SU-DHL-6 (cell line): Measurements from ENCODE around the gene PTPRE.

ENCODE experiments used
- H2AFZ ChIP-seq: fragments of 200-600 bp; sonication (generic); 2 replicates; pipeline ENCODE4 v1.6.1; 2014; ENCODE audit warnings: low read depth, mild to moderate bottlenecking, moderate library complexity, mixed read lengths, antibody characterized with exemption, low read length; ENCODE audit not compliant: severe bottlenecking
- H3F3A ChIP-seq: fragments of 200-600 bp; shearing (Covaris generic); 2 replicates; pipeline ENCODE4 v1.6.0; 2016; ENCODE audit warnings: antibody characterized with exemption, mild to moderate bottlenecking; ENCODE audit not compliant: insufficient read depth
- H3K27ac ChIP-seq: fragments of 200-600 bp; sonication (generic); 2 replicates; pipeline ENCODE4 v1.5.1; 2016; ENCODE audit warnings: low read depth, mild to moderate bottlenecking, low read length, moderate library complexity, mixed read lengths
- H3K27me3 ChIP-seq: fragments of 200-600 bp; sonication (generic), shearing (Covaris generic); 2 replicates; pipeline ENCODE4 v1.6.0; 2014; ENCODE audit warnings: mild to moderate bottlenecking, low read length
- H3K36me3 ChIP-seq: fragments of 200-600 bp; sonication (generic); 2 replicates; pipeline ENCODE4 v1.6.1; 2014; ENCODE audit warnings: mild to moderate bottlenecking, low read length, mixed read lengths
- H3K4me2 ChIP-seq: fragments of 300-600, 200-600 bp; shearing (Covaris generic), sonication (generic); 2 replicates; pipeline ENCODE4 v1.6.0; 2014; ENCODE audit warnings: low read length, low read depth, mild to moderate bottlenecking; ENCODE audit not compliant: poor library complexity, severe bottlenecking
- H3K4me3 ChIP-seq: fragments of 200-600 bp; sonication (generic); 2 replicates; pipeline ENCODE4 v1.5.1; 2014; ENCODE audit warnings: antibody characterized with exemption, low read length, mild to moderate bottlenecking, mixed read lengths; ENCODE audit not compliant: insufficient read depth, poor library complexity, severe bottlenecking
- H3K79me2 ChIP-seq: fragments of 200-600 bp; sonication (generic); 2 replicates; pipeline ENCODE4 v1.6.1; 2014; ENCODE audit warnings: mild to moderate bottlenecking, low read length, moderate library complexity; ENCODE audit not compliant: insufficient read depth
- H3K9ac ChIP-seq: fragments of 200-600 bp; sonication (generic); 2 replicates; pipeline ENCODE4 v1.7.0; 2014; ENCODE audit warnings: mild to moderate bottlenecking, low read length
- H3K9me2 ChIP-seq: fragments of 200-600 bp; sonication (generic); replicated peaks from 2 replicates; pipeline ENCODE4 v1.6.1; 2014; ENCODE audit warnings: low read length; ENCODE audit not compliant: insufficient read depth
- H3K9me3 ChIP-seq: fragments of 200-600 bp; sonication (generic); 2 replicates; pipeline ENCODE4 v1.6.1; 2014; ENCODE audit warnings: low read length, mixed read lengths; ENCODE audit not compliant: insufficient read depth
- H4K20me1 ChIP-seq: fragments of 200-600 bp; sonication (generic); 2 replicates; pipeline ENCODE4 v1.6.1; 2014; ENCODE audit warnings: low read depth, mild to moderate bottlenecking, antibody characterized with exemption, low read length, moderate library complexity, mixed read lengths
- EZH2phosphoT487 ChIP-seq: fragments of 200-600 bp; sonication (generic), shearing (Covaris generic); conservative IDR thresholded peaks from 2 replicates; pipeline ENCODE4 v1.6.1; 2018; ENCODE audit warnings: mild to moderate bottlenecking, antibody characterized with exemption, low read length, moderate library complexity, mixed read lengths
- TF ChIP-seq, protein P1 (sequence below): fragments of 200-600 bp; sonication (generic); IDR thresholded peaks from one replicate; pipeline ENCODE4 v1.5.1; 2017; ENCODE audit warnings: antibody characterized with exemption, mild to moderate bottlenecking, low read length, moderate library complexity; ENCODE audit not compliant: insufficient read depth, poor library complexity, severe bottlenecking

PTPRE gene

DNA sequence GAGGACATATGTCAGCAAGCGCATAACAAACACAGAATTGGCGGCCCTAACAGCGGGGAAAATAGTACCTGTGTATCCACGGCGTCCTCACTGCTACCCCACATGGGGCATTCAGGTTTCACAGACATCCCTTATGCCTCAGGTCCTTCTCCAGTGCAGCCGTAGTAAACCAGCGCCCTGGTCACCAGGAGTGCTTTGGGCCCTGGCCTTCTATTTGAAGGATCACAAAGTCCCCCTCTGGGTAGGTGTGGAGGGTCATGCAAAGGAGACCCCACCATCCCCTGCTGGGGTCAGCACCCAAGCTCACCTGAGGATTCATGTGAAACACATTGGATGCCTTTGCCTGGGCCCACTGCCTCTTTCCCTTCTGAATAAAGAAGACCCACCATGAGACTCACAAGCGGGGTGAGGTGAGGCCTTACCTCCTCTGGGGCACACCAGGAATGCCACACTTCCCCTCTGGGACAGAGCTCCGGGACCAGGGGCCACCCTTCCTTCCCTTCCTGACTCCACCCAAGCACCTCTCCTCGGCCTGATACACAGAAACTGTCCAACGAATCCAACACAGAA lies 32.9 kb upstream of the PTPRE start:
- Histone ChIP-seq H3K36me3 (no peaks in the 10 kb centered on the region), H3K9me2 (no peaks in the 10 kb centered on the region), H3K79me2 (no peaks in the 10 kb centered on the region), H3K27ac (no peak overlapping the region), H3K4me3 (no peak overlapping the region), H3F3A (no peaks in the 10 kb centered on the region), H4K20me1 (no peaks in the 10 kb centered on the region), H2AFZ (no peak overlapping the region), H3K4me2 (no peak overlapping the region), H3K9me3 (no peaks in the 10 kb centered on the region), H3K9ac (no peak overlapping the region), H3K27me3 (no peaks in the 10 kb centered on the region)
- no peak for TF ChIP-seq EZH2phosphoT487
- TF ChIP-seq, protein P1, sequence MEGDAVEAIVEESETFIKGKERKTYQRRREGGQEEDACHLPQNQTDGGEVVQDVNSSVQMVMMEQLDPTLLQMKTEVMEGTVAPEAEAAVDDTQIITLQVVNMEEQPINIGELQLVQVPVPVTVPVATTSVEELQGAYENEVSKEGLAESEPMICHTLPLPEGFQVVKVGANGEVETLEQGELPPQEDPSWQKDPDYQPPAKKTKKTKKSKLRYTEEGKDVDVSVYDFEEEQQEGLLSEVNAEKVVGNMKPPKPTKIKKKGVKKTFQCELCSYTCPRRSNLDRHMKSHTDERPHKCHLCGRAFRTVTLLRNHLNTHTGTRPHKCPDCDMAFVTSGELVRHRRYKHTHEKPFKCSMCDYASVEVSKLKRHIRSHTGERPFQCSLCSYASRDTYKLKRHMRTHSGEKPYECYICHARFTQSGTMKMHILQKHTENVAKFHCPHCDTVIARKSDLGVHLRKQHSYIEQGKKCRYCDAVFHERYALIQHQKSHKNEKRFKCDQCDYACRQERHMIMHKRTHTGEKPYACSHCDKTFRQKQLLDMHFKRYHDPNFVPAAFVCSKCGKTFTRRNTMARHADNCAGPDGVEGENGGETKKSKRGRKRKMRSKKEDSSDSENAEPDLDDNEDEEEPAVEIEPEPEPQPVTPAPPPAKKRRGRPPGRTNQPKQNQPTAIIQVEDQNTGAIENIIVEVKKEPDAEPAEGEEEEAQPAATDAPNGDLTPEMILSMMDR = no peak

DNA sequence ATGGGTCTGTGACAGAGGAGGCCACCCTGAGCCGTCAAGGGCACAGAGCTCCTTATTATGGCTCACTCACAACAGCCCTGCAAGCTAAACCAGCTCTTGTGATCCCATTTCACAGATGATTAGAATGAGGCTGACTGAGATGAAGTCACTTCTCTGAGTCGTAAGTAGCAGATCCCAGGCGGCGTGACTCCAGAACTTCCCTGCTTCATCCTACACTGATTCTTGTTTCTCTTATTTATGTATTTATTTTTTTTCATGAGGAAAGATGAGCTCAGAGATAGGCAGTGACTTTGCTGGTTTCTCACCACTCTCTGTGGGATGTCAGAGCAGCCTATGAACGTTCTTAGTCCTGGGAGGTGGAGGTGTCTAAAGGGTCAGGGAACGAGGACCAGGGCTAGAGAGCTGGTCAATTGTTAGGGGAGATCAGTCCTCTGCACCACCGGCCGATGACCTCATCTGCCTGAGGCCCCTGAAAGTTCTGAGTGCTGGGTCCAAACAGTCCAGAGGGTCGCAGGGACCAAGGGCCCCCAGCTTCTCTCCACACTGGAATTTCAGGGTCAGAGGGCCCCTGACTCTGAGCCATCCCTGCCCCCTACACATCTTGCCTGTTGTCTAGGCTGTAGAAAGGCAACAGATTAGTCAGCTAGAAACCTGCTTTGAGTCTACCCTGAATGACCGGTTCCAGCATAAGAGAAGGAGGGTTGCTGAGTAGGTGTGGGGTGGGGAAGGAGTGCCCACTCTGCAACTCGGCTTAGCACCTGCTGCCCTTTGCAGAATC lies 32.0 kb upstream of the PTPRE start:
- Histone ChIP-seq H3K79me2 (no peaks in the 10 kb centered on the region), H3K9me3 (no peaks in the 10 kb centered on the region), H2AFZ (no peak overlapping the region), H3K9me2 (no peaks in the 10 kb centered on the region), H3K4me2 (no peak overlapping the region), H3F3A (no peaks in the 10 kb centered on the region), H3K9ac (no peak overlapping the region), H4K20me1 (no peaks in the 10 kb centered on the region), H3K36me3 (no peaks in the 10 kb centered on the region), H3K27me3 (no peaks in the 10 kb centered on the region), H3K4me3 (no peak overlapping the region), H3K27ac (no peak overlapping the region)
- TF ChIP-seq EZH2phosphoT487 = no peak
- TF ChIP-seq, protein P1 = no peak

DNA sequence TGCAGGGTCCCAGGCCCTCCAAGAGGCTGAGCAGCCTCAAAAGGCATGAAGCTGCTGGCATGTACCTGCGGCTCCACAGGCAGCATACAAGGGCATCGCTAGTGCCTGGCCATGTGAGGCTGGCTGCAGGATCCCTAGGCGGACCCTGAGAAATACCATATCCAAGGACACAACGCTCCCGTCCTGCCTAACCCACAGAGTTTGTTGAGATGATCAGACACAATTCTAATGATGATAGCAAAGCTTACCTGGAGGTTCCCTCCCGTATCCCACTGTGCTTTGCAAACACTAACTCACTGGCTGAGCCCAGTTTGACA lies 31.5 kb upstream of the PTPRE start:
- H3K27ac ChIP-seq = no peak overlapping the region
- TF ChIP-seq, protein P1 = no peak
- H3K9me3 ChIP-seq = no peaks in the 10 kb centered on the region
- no peak overlapping the region for H3K4me3 ChIP-seq
- H3F3A ChIP-seq = no peaks in the 10 kb centered on the region
- no peaks in the 10 kb centered on the region for H3K79me2 ChIP-seq
- no peaks in the 10 kb centered on the region for H3K9me2 ChIP-seq
- no peaks in the 10 kb centered on the region for H3K27me3 ChIP-seq
- no peaks in the 10 kb centered on the region for H3K36me3 ChIP-seq
- no peaks in the 10 kb centered on the region for H4K20me1 ChIP-seq
- no peak overlapping the region for H3K9ac ChIP-seq
- no peak overlapping the region for H2AFZ ChIP-seq
- H3K4me2 ChIP-seq = no peak overlapping the region
